ENCODE measurements around the gene HMCN2. TPM values are rescaled to one million over a fixed set of nuclear protein-coding genes. Genes with fewer than 3 reads are reported as not detected.
"Not testable (repeated sequence)": the region's sequence is repeated elsewhere in the genome, so short reads cannot be mapped to it uniquely, and the experiment has no call there.

The HMCN2 gene
- total and polyA plus RNA-seq, 2 donors (not counting 1 experiment from before 2014, with no cell fraction given) = 0.01 TPM; not detected in 1

GRCh38 chr9:130400870-130401269 lies 135.3 kb downstream of the HMCN2 start:
- ATAC-seq (ENCODE audit: low read depth) = no peak
- Histone ChIP-seq H3K79me2 (ENCODE audit: control insufficient read depth, insufficient read depth, low read length) (no peaks in the 10 kb centered on the region), H3K36me3 (replicated peaks in 1 of 2; ENCODE audit: control extremely low read depth in 1 of 2, control insufficient read depth in 1 of 2, extremely low read depth in 1 of 2, insufficient read depth in 2 of 2, low read length in 1 of 2) (no peaks in the 10 kb centered on the region), H4K20me1 (ENCODE audit: control insufficient read depth, insufficient read depth, low read length, poor library complexity, severe bottlenecking) (no peaks in the 10 kb centered on the region), H3K9ac (ENCODE audit: low read length) (no peak overlapping the region), H3K4me2 (replicated peaks; ENCODE audit: low read depth, low read length, poor library complexity, severe bottlenecking) (no peak overlapping the region), H3K4me3 (ENCODE audit: control extremely low read depth in 1 of 5, extremely low read depth in 1 of 5, insufficient read depth in 1 of 5, low read depth in 2 of 5, low read length in 4 of 5) (no peak overlapping the region), H2AFZ (ENCODE audit: insufficient read depth, low read depth, low read length, poor library complexity, severe bottlenecking) (no peak overlapping the region), H3K4me1 (ENCODE audit: control insufficient read depth in 2 of 2, insufficient read depth in 2 of 2, low read length in 2 of 2) (no peaks in the 10 kb centered on the region), H3K9me3 (ENCODE audit: control extremely low read depth in 1 of 3, control insufficient read depth in 2 of 3, insufficient read depth in 1 of 3, low read length in 2 of 3) (peaks cover 0 to 5% (median 0%) of the 10 kb centered on the region in 3 donors), H3K27ac (ENCODE audit: low read length in 2 of 2) (no peak overlapping the region), H3K27me3 (replicated peaks in 1 of 4; ENCODE audit: control extremely low read depth in 1 of 4, control insufficient read depth in 3 of 4, insufficient read depth in 4 of 4, low read length in 3 of 4) (no peaks in the 10 kb centered on the region)
- no peak overlapping the region for H3K4me3 Mint-ChIP-seq
- POLR2A ChIA-PET = no interaction called here
- CTCF ChIA-PET = interaction anchor here (1.2 kb wide), 1 partner anchor 315 kb away, joined by 3 read pairs; no protein-coding TSS in a partner anchor
- peaks cover 10% of the 10 kb centered on the region for H3K27me3 Mint-ChIP-seq
- H3K4me1 Mint-ChIP-seq = no peaks in the 10 kb centered on the region
- no peak overlapping the region for H3K27ac Mint-ChIP-seq
- intact Hi-C loops (cut with micrococcal nuclease) = no loop called here
- 93% methylated on average over 7 of the region's 8 CpGs for WGBS (ENCODE audit: insufficient coverage)
- peaks cover 2% of the 10 kb centered on the region for H3K9me3 Mint-ChIP-seq (ENCODE audit: insufficient read depth)
- DNase-seq = no peak
- TF ChIP-seq CTCF (IDR thresholded peaks at IDR 0.05) (no peak), EZH2 (IDR thresholded peaks at IDR 0.05; ENCODE audit: borderline replicate concordance, insufficient read depth, low read depth, low read length, poor library complexity, severe bottlenecking) (no peak)

- H3K27me3 ChIP-seq (replicated peaks in 1 of 4; ENCODE audit: control extremely low read depth in 1 of 4, control insufficient read depth in 3 of 4, insufficient read depth in 4 of 4, low read length in 3 of 4); H3K4me3 ChIP-seq (ENCODE audit: control extremely low read depth in 1 of 5, extremely low read depth in 1 of 5, insufficient read depth in 1 of 5, low read depth in 2 of 5, low read length in 4 of 5); intact Hi-C loops (cut with micrococcal nuclease); H3K4me1 Mint-ChIP-seq; H3K9me3 ChIP-seq (ENCODE audit: control extremely low read depth in 1 of 3, control insufficient read depth in 2 of 3, insufficient read depth in 1 of 3, low read length in 2 of 3); CTCF ChIA-PET; H3K27ac Mint-ChIP-seq; POLR2A ChIA-PET; H3K27me3 Mint-ChIP-seq; H3K9me3 Mint-ChIP-seq (ENCODE audit: insufficient read depth); H3K79me2 ChIP-seq (ENCODE audit: control insufficient read depth, insufficient read depth, low read length); H3K9ac ChIP-seq (ENCODE audit: low read length); H2AFZ ChIP-seq (ENCODE audit: insufficient read depth, low read depth, low read length, poor library complexity, severe bottlenecking); ATAC-seq (ENCODE audit: low read depth); H3K27ac ChIP-seq (ENCODE audit: low read length in 2 of 2); H3K4me3 Mint-ChIP-seq; H4K20me1 ChIP-seq (ENCODE audit: control insufficient read depth, insufficient read depth, low read length, poor library complexity, severe bottlenecking); H3K4me1 ChIP-seq (ENCODE audit: control insufficient read depth in 2 of 2, insufficient read depth in 2 of 2, low read length in 2 of 2); DNase-seq; H3K36me3 ChIP-seq (replicated peaks in 1 of 2; ENCODE audit: control extremely low read depth in 1 of 2, control insufficient read depth in 1 of 2, extremely low read depth in 1 of 2, insufficient read depth in 2 of 2, low read length in 1 of 2); H3K4me2 ChIP-seq (replicated peaks; ENCODE audit: low read depth, low read length, poor library complexity, severe bottlenecking): not testable (repeated sequence)
- WGBS (ENCODE audit: insufficient coverage) = no CpG with 5 or more reads among the region's 3 CpGs
Measured at GRCh38 chr9:130401742-130402141, 136.2 kb downstream of the HMCN2 start.
